ENCODE results near the gene ETDB.

- TF ChIP-seq ESRRG (CRISPR knock-in tag; IDR thresholded peaks at IDR 0.05), result no peak
- no peak for TF ChIP-seq ZFP3 (CRISPR knock-in tag; IDR thresholded peaks at IDR 0.05)
- TF ChIP-seq PATZ1 (CRISPR knock-in tag; IDR thresholded peaks at IDR 0.05; ENCODE audit: borderline replicate concordance), result no peak
- TF ChIP-seq PPARA (CRISPR knock-in tag; IDR thresholded peaks at IDR 0.05; ENCODE audit: borderline replicate concordance), result no peak
Observed at GRCh38 chrX:135094726-135095125, 25.6 kb downstream of the ETDB start.

Measured in SK-N-SH treated with all-trans-retinoic acid at 6 μM for 48 hours (cell line).